Measurements from ENCODE around the gene CBLN1. TPM values are rescaled to one million over a fixed set of nuclear protein-coding genes. Genes with fewer than 3 reads are reported as not detected.

The CBLN1 gene
- total and polyA plus RNA-seq, 7 donors: 0.05 to 1.3 (median 0.54) TPM

DNA sequence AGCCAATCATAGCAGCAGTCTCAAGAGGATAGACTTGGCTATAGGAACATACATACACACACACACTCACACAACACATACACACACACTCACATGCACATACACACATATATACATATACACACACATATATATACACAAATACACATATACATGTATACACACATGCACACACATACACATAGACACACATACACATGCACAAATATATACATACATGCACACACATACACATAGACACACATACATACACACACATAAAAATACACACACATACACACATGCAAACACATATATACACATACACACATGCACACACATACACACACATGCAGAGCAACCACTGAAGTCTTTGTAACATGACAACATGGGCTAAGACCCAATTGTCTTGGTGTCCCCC is 19.7 kb downstream of the CBLN1 start:
- Histone ChIP-seq H3K4me1 (no peaks in the 10 kb centered on the region), H3K36me3 (ENCODE audit: insufficient read depth in 1 of 2, low read depth in 1 of 2) (no peaks in the 10 kb centered on the region), H3K4me3 (no peak overlapping the region), H3K27me3 (ENCODE audit: insufficient read depth in 3 of 3, low read length in 2 of 3) (peaks cover 0 to 9% (median 0%) of the 10 kb centered on the region in 3 donors), H3K27ac (no peak overlapping the region), H3K9me3 (no peaks in the 10 kb centered on the region)
- DNase-seq (no peak), ATAC-seq (no peak)
- intact Hi-C loops (cut with DNase I): no loop called here
- TF ChIP-seq, protein P1, sequence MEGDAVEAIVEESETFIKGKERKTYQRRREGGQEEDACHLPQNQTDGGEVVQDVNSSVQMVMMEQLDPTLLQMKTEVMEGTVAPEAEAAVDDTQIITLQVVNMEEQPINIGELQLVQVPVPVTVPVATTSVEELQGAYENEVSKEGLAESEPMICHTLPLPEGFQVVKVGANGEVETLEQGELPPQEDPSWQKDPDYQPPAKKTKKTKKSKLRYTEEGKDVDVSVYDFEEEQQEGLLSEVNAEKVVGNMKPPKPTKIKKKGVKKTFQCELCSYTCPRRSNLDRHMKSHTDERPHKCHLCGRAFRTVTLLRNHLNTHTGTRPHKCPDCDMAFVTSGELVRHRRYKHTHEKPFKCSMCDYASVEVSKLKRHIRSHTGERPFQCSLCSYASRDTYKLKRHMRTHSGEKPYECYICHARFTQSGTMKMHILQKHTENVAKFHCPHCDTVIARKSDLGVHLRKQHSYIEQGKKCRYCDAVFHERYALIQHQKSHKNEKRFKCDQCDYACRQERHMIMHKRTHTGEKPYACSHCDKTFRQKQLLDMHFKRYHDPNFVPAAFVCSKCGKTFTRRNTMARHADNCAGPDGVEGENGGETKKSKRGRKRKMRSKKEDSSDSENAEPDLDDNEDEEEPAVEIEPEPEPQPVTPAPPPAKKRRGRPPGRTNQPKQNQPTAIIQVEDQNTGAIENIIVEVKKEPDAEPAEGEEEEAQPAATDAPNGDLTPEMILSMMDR (IDR thresholded peaks at IDR 0.05): no peak

DNA sequence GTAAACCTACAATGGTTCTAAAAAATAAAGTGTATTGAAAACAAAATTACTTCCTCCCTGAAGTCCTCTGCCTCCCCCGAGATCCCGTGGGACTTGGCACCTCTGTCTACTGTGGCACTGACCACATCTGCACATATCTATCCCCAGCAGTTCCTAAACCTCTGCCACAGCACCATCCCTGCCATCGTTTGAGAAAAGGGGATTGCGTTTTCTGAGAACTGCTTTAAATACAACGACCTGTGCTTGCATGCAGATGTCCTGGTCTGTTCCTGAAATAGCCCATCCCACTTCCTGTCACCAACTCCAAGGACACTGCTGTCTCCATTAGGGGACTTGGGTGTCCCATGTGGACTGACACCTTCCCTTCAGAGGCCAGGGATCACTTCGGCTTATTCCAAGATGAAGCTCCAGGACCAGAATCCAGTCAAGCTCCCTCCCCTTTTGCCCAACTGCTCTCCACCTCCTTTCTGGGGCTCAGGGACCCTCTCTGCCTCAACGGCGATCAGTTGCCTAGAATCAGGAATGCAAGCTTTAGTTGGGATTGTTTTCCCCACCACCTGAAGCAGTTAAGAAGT is 20.6 kb downstream of the CBLN1 start:
- ATAC-seq (no peak), DNase-seq (no peak)
- H3K27me3 ChIP-seq (ENCODE audit: insufficient read depth in 3 of 3, low read length in 2 of 3): peaks cover 0 to 9% (median 0%) of the 10 kb centered on the region in 3 donors
- no peaks in the 10 kb centered on the region for H3K4me1 ChIP-seq
- intact Hi-C loops (cut with DNase I): no loop called here
- H3K4me3 ChIP-seq: no peak overlapping the region
- no peak overlapping the region for H3K27ac ChIP-seq
- no peaks in the 10 kb centered on the region for H3K36me3 ChIP-seq (ENCODE audit: insufficient read depth in 1 of 2, low read depth in 1 of 2)
- 44 to 53% (median 47%) methylated on average over 8 of the region's 8 CpGs for WGBS, 3 donors
- H3K9me3 ChIP-seq: no peaks in the 10 kb centered on the region
- TF ChIP-seq, protein P1 (IDR thresholded peaks at IDR 0.05): no peak

DNA sequence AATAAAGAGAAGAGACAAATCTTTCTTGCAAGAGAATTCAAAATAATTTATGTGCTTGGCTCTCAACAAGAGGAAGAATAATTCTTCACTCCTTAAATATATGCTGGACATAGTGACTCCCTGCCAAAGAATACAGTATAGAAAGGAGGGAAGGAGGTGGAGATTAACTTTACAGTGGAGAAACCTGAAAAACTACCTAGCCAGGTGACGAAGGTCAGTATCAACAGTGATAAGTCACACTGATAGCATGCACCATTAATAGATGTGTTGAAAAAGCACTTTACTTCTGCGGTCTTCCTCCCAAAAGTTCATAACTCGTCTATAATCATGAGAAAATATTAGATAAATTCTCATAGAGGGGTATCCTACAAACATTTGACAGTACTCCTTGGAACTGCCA is 21.4 kb downstream of the CBLN1 start:
- Histone ChIP-seq H3K9me3 (no peaks in the 10 kb centered on the region), H3K4me1 (no peaks in the 10 kb centered on the region), H3K36me3 (ENCODE audit: insufficient read depth in 1 of 2, low read depth in 1 of 2) (no peaks in the 10 kb centered on the region), H3K4me3 (no peak overlapping the region), H3K27me3 (ENCODE audit: insufficient read depth in 3 of 3, low read length in 2 of 3) (peaks cover 0 to 9% (median under 1%) of the 10 kb centered on the region in 3 donors), H3K27ac (no peak overlapping the region)
- TF ChIP-seq, protein P1 (IDR thresholded peaks at IDR 0.05): no peak
- no peak for DNase-seq
- intact Hi-C loops (cut with DNase I): no loop called here
- ATAC-seq: no peak
- 65 to 69% (median 66%) methylated on average over 3 of the region's 3 CpGs for WGBS, 3 donors

DNA sequence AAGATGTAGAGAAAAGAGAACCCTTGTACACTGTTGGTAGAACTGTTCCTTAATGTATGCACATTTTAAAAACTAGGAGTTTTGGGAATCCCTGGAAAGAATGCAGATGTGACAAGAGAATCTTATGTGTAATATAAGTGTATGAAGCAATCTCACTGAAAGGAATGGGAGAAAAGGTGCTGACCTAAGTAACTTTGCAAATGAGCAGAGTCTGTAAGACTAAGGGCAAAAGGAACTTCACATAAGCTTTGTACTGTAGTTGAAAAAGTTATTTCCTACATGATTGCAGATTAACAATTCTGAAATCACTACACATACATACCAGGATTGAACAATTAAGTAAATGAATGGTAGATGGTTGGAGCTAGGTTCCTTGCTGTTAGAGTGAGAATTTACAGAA is 22.3 kb downstream of the CBLN1 start:
- DNase-seq: no peak
- no peaks in the 10 kb centered on the region for H3K36me3 ChIP-seq (ENCODE audit: insufficient read depth in 1 of 2, low read depth in 1 of 2)
- intact Hi-C loops (cut with DNase I): no loop called here
- H3K4me3 ChIP-seq: no peak overlapping the region
- no peaks in the 10 kb centered on the region for H3K9me3 ChIP-seq
- H3K27ac ChIP-seq: no peak overlapping the region
- ATAC-seq: no peak
- H3K4me1 ChIP-seq: no peaks in the 10 kb centered on the region
- TF ChIP-seq, protein P1 (IDR thresholded peaks at IDR 0.05): no peak
- peaks cover 0 to 9% (median 3%) of the 10 kb centered on the region in 3 donors for H3K27me3 ChIP-seq (ENCODE audit: insufficient read depth in 3 of 3, low read length in 2 of 3)

DNA sequence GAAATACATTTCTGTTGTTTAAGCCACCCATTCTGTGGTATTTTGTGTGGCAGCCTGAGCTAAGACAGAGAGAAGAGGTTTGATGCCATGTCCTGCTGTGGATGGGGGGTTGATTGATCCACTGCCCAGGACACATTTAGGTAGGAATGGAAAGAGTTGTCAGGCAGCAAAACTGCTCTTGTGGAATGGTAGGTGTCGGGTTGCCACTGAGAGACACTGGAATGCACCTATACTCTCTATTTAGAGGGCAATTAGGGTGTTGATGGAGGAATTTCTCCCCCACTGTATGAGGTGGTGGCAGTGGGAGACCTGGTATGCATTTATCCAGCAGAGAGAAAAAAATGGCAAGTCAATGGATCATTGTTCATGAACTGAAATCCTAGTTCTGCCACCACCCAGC is 30.9 kb downstream of the CBLN1 start:
- WGBS, 3 donors: 40 to 62% (median 52%) methylated on average over 1 of the region's 1 CpG
- Histone ChIP-seq H3K4me3 (no peak overlapping the region), H3K36me3 (ENCODE audit: insufficient read depth in 1 of 2, low read depth in 1 of 2) (no peaks in the 10 kb centered on the region), H3K9me3 (no peaks in the 10 kb centered on the region), H3K27me3 (ENCODE audit: insufficient read depth in 3 of 3, low read length in 2 of 3) (peaks cover 0 to 9% (median 3%) of the 10 kb centered on the region in 3 donors), H3K27ac (no peak overlapping the region), H3K4me1 (no peaks in the 10 kb centered on the region)
- DNase-seq (no peak), ATAC-seq (no peak)
- intact Hi-C loops (cut with DNase I): no loop called here
- TF ChIP-seq, protein P1 (IDR thresholded peaks at IDR 0.05): no peak

Measured in psoas muscle (tissue), 8 donors.